ENCODE results near the gene ZBTB38.

DNA sequence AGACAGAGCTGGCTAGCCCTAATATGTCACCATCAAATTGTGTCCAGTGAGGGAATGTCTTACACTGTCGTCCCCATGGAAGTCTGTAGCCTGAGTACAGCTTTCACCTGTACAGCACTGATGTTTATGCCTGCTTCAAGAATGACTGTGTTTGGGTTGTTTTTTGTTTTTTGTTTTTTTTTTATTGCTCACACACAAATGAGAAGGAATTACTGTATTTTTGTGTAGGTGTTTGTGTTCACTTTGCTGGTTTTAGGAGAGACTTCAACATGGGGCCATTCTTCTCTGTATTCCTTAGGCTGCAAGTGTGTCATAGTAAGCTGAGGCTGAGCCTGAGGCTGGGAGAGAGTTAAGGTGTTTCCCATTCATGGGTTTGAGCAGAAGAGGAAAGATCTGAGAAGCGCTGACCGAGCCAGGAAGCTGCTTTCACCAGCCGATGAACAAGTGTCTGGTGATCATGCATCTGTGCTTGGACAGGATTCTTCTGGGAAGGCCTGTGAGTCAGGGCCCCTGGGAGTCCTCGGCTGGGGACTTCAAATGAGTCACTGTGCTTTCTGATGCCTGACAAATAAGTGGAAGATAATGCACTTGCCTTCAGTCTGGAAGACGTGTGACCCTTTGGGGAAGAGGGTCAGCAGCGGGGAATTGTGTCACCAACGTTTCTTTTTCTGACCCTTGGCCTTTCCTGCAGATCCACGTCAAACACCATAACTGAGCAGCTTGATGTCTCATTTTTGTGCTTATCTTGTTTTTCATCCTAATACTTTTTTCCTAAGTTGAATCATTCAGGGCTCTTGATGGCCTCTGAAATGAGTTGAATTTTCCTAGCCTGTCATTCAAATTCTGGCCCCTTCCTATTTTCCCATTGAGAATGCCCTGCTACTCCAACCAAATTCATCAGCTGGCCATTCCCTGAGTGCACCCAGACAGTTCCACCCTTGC lies 36.7 kb upstream of the ZBTB38 start:
- no peak for TF ChIP-seq EZH2phosphoT487 (IDR thresholded peaks at IDR 0.05)
- TF ChIP-seq, protein P1, sequence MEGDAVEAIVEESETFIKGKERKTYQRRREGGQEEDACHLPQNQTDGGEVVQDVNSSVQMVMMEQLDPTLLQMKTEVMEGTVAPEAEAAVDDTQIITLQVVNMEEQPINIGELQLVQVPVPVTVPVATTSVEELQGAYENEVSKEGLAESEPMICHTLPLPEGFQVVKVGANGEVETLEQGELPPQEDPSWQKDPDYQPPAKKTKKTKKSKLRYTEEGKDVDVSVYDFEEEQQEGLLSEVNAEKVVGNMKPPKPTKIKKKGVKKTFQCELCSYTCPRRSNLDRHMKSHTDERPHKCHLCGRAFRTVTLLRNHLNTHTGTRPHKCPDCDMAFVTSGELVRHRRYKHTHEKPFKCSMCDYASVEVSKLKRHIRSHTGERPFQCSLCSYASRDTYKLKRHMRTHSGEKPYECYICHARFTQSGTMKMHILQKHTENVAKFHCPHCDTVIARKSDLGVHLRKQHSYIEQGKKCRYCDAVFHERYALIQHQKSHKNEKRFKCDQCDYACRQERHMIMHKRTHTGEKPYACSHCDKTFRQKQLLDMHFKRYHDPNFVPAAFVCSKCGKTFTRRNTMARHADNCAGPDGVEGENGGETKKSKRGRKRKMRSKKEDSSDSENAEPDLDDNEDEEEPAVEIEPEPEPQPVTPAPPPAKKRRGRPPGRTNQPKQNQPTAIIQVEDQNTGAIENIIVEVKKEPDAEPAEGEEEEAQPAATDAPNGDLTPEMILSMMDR (IDR thresholded peaks at IDR 0.05) = no peak
